ENCODE measurements around the gene SPAG16. TPM values are rescaled to one million over a fixed set of nuclear protein-coding genes. Genes with fewer than 3 reads are reported as not detected.

SPAG16 gene
- total and polyA plus RNA-seq, 10 donors, result 9.0 to 19.7 (median 12.2) TPM

DNA sequence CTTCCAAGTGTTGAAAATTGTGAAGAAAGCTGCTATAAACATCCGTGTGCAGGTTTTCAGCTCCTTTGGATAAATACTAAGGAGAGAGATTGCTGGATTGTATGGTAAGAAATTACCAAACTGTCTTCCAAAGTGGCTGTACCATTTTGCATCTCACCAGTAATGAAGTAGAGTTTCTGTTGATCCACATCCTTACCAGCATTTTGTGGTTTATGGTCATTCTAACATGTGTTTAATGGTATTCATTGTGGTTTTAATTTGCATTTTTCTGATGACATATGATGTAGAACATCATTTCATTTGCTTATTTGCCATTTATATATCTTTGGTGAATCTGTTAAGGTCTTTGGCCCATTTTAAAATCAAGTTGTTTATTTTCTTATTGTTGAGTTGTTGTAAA lies 260.7 kb downstream of the SPAG16 start:
- no peaks in the 10 kb centered on the region for H3K9me3 ChIP-seq
- WGBS, 5 donors, result 52 to 87% (median 71%) methylated on average over 1 of the region's 1 CpG
- H3K27me3 ChIP-seq (replicated peaks in 1 of 7), result no peaks in the 10 kb centered on the region
- no peaks in the 10 kb centered on the region for H3K36me3 ChIP-seq
- no peak overlapping the region for H3K4me3 ChIP-seq
- H3K4me1 ChIP-seq, result no peaks in the 10 kb centered on the region
- intact Hi-C loops (cut with DNase I; ENCODE audit: low total_unique reads), result no loop called here
- no peak for TF ChIP-seq POLR2A (IDR thresholded peaks at IDR 0.05)
- no peak for TF ChIP-seq POLR2AphosphoS5 (IDR thresholded peaks at IDR 0.05)
- TF ChIP-seq, protein P1, sequence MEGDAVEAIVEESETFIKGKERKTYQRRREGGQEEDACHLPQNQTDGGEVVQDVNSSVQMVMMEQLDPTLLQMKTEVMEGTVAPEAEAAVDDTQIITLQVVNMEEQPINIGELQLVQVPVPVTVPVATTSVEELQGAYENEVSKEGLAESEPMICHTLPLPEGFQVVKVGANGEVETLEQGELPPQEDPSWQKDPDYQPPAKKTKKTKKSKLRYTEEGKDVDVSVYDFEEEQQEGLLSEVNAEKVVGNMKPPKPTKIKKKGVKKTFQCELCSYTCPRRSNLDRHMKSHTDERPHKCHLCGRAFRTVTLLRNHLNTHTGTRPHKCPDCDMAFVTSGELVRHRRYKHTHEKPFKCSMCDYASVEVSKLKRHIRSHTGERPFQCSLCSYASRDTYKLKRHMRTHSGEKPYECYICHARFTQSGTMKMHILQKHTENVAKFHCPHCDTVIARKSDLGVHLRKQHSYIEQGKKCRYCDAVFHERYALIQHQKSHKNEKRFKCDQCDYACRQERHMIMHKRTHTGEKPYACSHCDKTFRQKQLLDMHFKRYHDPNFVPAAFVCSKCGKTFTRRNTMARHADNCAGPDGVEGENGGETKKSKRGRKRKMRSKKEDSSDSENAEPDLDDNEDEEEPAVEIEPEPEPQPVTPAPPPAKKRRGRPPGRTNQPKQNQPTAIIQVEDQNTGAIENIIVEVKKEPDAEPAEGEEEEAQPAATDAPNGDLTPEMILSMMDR (IDR thresholded peaks at IDR 0.05 in 8 of 11, conservative IDR thresholded peaks at IDR 0.05 in 3 of 11), result no peak
- no peak for DNase-seq
- H3K27ac ChIP-seq, result no peak overlapping the region

DNA sequence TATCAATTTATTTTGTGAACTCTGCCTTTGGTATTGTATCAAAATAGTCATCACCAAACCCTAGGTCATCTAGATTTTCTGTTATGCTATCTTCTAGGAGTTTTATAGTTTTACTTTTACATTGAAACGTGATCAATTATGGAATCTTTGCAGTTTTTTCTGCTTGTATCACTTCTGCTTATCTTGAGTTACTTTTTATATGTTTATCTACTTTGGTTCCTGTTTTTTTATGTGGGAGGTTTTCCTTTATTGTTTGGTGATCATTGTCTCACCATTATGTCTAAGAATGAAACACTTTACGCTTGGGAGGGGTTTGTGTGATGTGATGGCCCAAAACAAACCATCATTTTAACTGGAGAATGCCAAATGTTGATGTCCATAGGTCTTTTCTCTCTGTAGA lies 261.2 kb downstream of the SPAG16 start:
- no peak overlapping the region for H3K27ac ChIP-seq
- no peak overlapping the region for H3K4me3 ChIP-seq
- no peaks in the 10 kb centered on the region for H3K9me3 ChIP-seq
- DNase-seq, result no peak
- H3K27me3 ChIP-seq (replicated peaks in 1 of 7), result no peaks in the 10 kb centered on the region
- 30 to 39% (median 32%) methylated on average over 2 of the region's 2 CpGs for WGBS, 5 donors
- TF ChIP-seq POLR2AphosphoS5 (IDR thresholded peaks at IDR 0.05) (no peak), POLR2A (IDR thresholded peaks at IDR 0.05) (no peak)
- TF ChIP-seq, protein P1 (IDR thresholded peaks at IDR 0.05 in 8 of 11, conservative IDR thresholded peaks at IDR 0.05 in 3 of 11), result no peak
- no peaks in the 10 kb centered on the region for H3K4me1 ChIP-seq
- intact Hi-C loops (cut with DNase I; ENCODE audit: low total_unique reads), result no loop called here
- no peaks in the 10 kb centered on the region for H3K36me3 ChIP-seq

DNA sequence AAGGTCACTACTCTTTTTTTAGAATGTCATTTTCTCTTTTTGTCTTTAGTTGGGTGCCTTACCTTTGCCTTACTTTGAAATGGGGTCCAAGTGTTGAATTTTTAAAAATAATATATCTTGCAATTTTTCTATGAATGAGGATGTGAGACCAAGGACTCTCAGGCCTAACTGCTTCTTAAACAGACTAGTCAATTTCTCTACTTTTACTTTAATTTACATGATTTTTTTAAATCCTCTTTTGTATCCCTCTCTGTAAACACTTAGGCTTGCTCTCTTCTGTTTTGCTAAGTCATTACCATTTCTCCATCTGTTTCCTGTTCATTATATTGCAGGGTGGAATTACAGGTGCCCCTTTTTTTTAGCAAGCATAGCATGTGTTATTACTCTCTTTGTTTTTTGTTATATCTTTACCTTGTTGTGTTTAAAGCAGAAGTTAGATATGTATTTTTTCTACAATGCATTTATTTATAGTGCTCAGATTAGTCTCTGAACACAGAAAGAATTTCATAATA lies 261.8 kb downstream of the SPAG16 start:
- TF ChIP-seq, protein P1 (IDR thresholded peaks at IDR 0.05 in 8 of 11, conservative IDR thresholded peaks at IDR 0.05 in 3 of 11), result no peak
- TF ChIP-seq POLR2AphosphoS5 (IDR thresholded peaks at IDR 0.05) (no peak), POLR2A (IDR thresholded peaks at IDR 0.05) (no peak)
- H3K4me1 ChIP-seq, result no peaks in the 10 kb centered on the region
- no peak overlapping the region for H3K4me3 ChIP-seq
- H3K9me3 ChIP-seq, result no peaks in the 10 kb centered on the region
- intact Hi-C loops (cut with DNase I; ENCODE audit: low total_unique reads), result no loop called here
- no peak for DNase-seq
- no peak overlapping the region for H3K27ac ChIP-seq
- no peaks in the 10 kb centered on the region for H3K27me3 ChIP-seq (replicated peaks in 1 of 7)
- no peaks in the 10 kb centered on the region for H3K36me3 ChIP-seq

DNA sequence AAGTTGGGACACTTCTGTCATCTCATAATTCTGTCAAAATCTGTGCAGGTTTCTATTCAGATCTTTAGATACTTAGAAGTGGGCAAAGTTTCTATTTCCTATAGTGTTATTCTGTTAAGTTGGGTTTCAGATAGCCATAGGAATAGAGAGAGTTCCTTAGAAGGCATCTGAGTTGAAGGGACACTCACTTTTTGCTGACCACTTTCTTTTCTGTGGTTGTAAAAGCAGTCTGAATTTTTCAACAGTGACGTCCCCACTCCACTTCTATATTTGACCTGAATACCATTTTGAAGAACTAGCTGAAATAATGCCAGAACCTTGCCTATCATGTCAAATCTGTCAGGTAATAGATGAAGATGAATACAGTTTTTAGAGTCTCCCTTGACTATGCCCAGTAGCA lies 267.3 kb downstream of the SPAG16 start:
- Histone ChIP-seq H3K9me3 (peaks cover 0 to 29% (median 19%) of the 10 kb centered on the region in 8 donors), H3K4me1 (no peaks in the 10 kb centered on the region), H3K27me3 (replicated peaks in 1 of 7) (no peaks in the 10 kb centered on the region), H3K36me3 (no peaks in the 10 kb centered on the region), H3K27ac (no peak overlapping the region), H3K4me3 (no peak overlapping the region)
- 65 to 83% (median 74%) methylated on average over 1 of the region's 1 CpG for WGBS, 5 donors
- TF ChIP-seq, protein P1 (IDR thresholded peaks at IDR 0.05 in 8 of 11, conservative IDR thresholded peaks at IDR 0.05 in 3 of 11), result no peak
- no peak for TF ChIP-seq POLR2AphosphoS5 (IDR thresholded peaks at IDR 0.05)
- no peak for TF ChIP-seq POLR2A (IDR thresholded peaks at IDR 0.05)
- intact Hi-C loops (cut with DNase I; ENCODE audit: low total_unique reads), result no loop called here
- DNase-seq, result no peak

All from spleen (tissue), 11 donors.